HEK293T (cell line): ENCODE measurements around the gene LRMDA.

ENCODE experiments used
- BHLHE40 ChIP-seq: fragments of 450-650 bp; IDR thresholded peaks from 2 replicates; pipeline ENCODE4 v1.6.1; 2016; ENCODE audit warnings: mild to moderate bottlenecking, moderate library complexity, borderline replicate concordance
- CTBP1 ChIP-seq: fragments of 450-650 bp; IDR thresholded peaks from 2 replicates; pipeline ENCODE4 v1.6.1; 2016; ENCODE audit warnings: borderline replicate concordance
- ELF4 ChIP-seq: fragments of 450-650 bp; IDR thresholded peaks from 2 replicates; pipeline ENCODE4 v1.6.1; 2017; ENCODE audit warnings: antibody characterized with exemption
- FOXA1 ChIP-seq: fragments of 450-650 bp; IDR thresholded peaks from 2 replicates; pipeline ENCODE4 v1.6.1; 2016; ENCODE audit warnings: mild to moderate bottlenecking
- FOXK2 ChIP-seq: fragments of 450-650 bp; IDR thresholded peaks from 2 replicates; pipeline ENCODE4 v1.6.1; 2016; ENCODE audit warnings: mild to moderate bottlenecking
- HDGF ChIP-seq: fragments of 450-650 bp; IDR thresholded peaks from 2 replicates; pipeline ENCODE4 v1.6.1; 2017; ENCODE audit warnings: antibody characterized with exemption, borderline replicate concordance
- PKNOX1 ChIP-seq: fragments of 450-650 bp; IDR thresholded peaks from 2 replicates; pipeline ENCODE4 v1.6.1; 2016
- SP1 ChIP-seq: fragments of 450-650 bp; IDR thresholded peaks from 2 replicates; pipeline ENCODE4 v1.6.1; 2017

- TF ChIP-seq HDGF (no peak), ELF4 (no peak), FOXA1 (no peak), FOXK2 (no peak), SP1 (no peak), BHLHE40 (no peak), CTBP1 (no peak), PKNOX1 (no peak)
Measured at GRCh38 chr10:75552171-75552570, 120.7 kb downstream of the LRMDA start.
